Activated CD8-positive, alpha-beta T cell treated with anti-CD3 and anti-CD28 coated beads for 36 hours (primary cell): ENCODE measurements around the gene LAMTOR2. TPM values are rescaled to one million over a fixed set of nuclear protein-coding genes. Genes with fewer than 3 reads are reported as not detected.

Source experiments
- ATAC-seq: fragments of 200-7000 bp; cut with Tn5 transposase; one replicate; pipeline ENCODE4 v1.10.0; 2021; ENCODE audit warnings: mild to moderate bottlenecking, moderate library complexity
- CTCF ChIA-PET: fragments of 350-600 bp; sonication (Branson Sonifier 250); formaldehyde crosslinking; loops from one replicate; lab custom pipeline; 2021; ENCODE audit warnings: antibody characterized with exemption; lab: Charles Lee
- POLR2A ChIA-PET: fragments of 350-600 bp; sonication (Branson Sonifier 250); formaldehyde crosslinking; loops from one replicate; lab custom pipeline; 2021; ENCODE audit warnings: antibody characterized with exemption; lab: Charles Lee
- DNase-seq: peaks from one replicate; pipeline ENCODE4 v3.0.0-alpha.2; 2020
- H3K27ac Mint-ChIP-seq: one replicate; pipeline ENCODE4 v1.8.0; 2021; ENCODE audit warnings: mild to moderate bottlenecking, mixed read lengths
- H3K27me3 Mint-ChIP-seq: one replicate; pipeline ENCODE4 v1.8.0; 2021; ENCODE audit warnings: mixed read lengths
- H3K36me3 Mint-ChIP-seq: one replicate; pipeline ENCODE4 v1.8.0; 2021; ENCODE audit warnings: low read depth, mixed read lengths
- H3K4me1 Mint-ChIP-seq: one replicate; pipeline ENCODE4 v1.8.0; 2021; ENCODE audit warnings: low read depth, mixed read lengths
- H3K4me3 Mint-ChIP-seq: one replicate; pipeline ENCODE4 v1.8.0; 2021; ENCODE audit warnings: mild to moderate bottlenecking, moderate library complexity, mixed read lengths
- H3K9me3 Mint-ChIP-seq: one replicate; pipeline ENCODE4 v1.8.0; 2021; ENCODE audit warnings: mixed read lengths
- CTCF ChIP-seq: fragments of 200-600 bp; IDR thresholded peaks from one replicate; pipeline ENCODE4 v1.8.0; 2022; ENCODE audit warnings: antibody characterized with exemption, mild to moderate bottlenecking
- intact Hi-C: fragments of 100-400 bp; cut with micrococcal nuclease; formaldehyde crosslinking; loops from one replicate; pipeline ENCODE4 v1.10.0; 2022
- total RNA-seq, 2 experiments: library from RNA; stranded (reverse); gene quantifications; one replicate each; pipeline ENCODE4 v1.2.3, GENCODE V29; 2021

LAMTOR2 gene
- total RNA-seq, 2 experiments from 2014 or later: 48.9 to 49.4 TPM

DNA sequence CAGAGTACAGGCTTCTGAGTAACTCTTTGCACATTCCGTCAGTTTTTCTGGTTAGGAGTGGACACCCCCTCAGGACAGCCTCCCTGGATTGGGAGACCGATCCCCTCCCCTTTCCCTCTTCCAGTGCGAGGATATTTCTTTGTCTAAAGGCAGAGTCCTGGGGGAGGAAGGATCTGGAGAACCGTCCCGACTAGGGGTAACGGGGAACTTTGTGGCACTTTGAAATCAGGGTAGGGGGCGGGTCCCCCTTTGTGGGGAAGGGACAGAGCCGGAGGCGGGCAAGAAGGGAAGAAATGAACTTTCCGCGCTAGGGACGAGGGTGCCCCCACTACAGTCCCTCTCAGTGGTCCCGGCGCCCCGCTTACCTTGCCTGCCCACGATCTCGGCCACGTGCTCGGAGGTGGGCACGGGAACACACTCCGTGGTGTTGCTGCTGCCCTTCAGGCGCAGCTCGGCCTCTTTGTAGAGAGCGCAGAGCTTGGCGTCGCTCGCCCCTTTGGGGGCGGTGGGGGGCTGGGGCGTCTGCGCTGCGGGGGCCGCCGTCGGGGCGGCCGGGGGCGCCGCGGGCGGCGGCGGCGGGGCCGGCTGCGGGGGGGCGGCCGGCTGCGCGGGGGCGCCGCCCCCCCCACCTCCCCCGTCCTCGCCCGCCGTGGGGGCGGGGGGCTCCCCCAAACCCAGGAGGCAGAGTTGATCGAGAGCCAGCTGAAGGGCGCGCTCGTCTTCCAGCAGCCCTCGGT is 26.8 kb downstream of the LAMTOR2 start:
- ChIA-PET POLR2A (interaction anchor here (1.1 to 1.2 kb wide), 2 partner anchors 8 to 136 kb away, joined by 3 to 4 read pairs; no protein-coding TSS in a partner anchor), CTCF (interaction anchor here (1.1 to 22.5 kb wide), 2 partner anchors 15 to 51 kb away, joined by 6 to 772 read pairs; no protein-coding TSS in a partner anchor)
- Mint-ChIP-seq H3K4me1 (peaks cover 6% of the 10 kb centered on the region), H3K27me3 (peaks cover 25% of the 10 kb centered on the region), H3K9me3 (no peaks in the 10 kb centered on the region), H3K4me3 (peak overlapping the region; percentile 64), H3K27ac (no peak overlapping the region), H3K36me3 (no peaks in the 10 kb centered on the region)
- no peak for ATAC-seq
- intact Hi-C loops: no loop called here
- no peak for DNase-seq
- TF ChIP-seq CTCF: no peak

- intact Hi-C loops: no loop called here
- H3K36me3 Mint-ChIP-seq: no peaks in the 10 kb centered on the region
- no peak overlapping the region for H3K27ac Mint-ChIP-seq
- peak overlapping the region; percentile 64 for H3K4me3 Mint-ChIP-seq
- H3K4me1 Mint-ChIP-seq: peaks cover 6% of the 10 kb centered on the region
- ATAC-seq (peak; percentile 5), DNase-seq (no peak)
- no peak for TF ChIP-seq CTCF
- H3K27me3 Mint-ChIP-seq: peaks cover 28% of the 10 kb centered on the region
- H3K9me3 Mint-ChIP-seq: no peaks in the 10 kb centered on the region
- POLR2A ChIA-PET: interaction anchor here (1.1 to 1.5 kb wide), 3 partner anchors 8 to 136 kb away, joined by 3 to 5 read pairs (median 4); no protein-coding TSS in a partner anchor
- CTCF ChIA-PET: interaction anchor here (1.1 to 22.5 kb wide), 2 partner anchors 16 to 50 kb away, joined by 6 to 772 read pairs; no protein-coding TSS in a partner anchor
Measured at GRCh38 chr1:156081917-156082308, 27.3 kb downstream of the LAMTOR2 start.

DNA sequence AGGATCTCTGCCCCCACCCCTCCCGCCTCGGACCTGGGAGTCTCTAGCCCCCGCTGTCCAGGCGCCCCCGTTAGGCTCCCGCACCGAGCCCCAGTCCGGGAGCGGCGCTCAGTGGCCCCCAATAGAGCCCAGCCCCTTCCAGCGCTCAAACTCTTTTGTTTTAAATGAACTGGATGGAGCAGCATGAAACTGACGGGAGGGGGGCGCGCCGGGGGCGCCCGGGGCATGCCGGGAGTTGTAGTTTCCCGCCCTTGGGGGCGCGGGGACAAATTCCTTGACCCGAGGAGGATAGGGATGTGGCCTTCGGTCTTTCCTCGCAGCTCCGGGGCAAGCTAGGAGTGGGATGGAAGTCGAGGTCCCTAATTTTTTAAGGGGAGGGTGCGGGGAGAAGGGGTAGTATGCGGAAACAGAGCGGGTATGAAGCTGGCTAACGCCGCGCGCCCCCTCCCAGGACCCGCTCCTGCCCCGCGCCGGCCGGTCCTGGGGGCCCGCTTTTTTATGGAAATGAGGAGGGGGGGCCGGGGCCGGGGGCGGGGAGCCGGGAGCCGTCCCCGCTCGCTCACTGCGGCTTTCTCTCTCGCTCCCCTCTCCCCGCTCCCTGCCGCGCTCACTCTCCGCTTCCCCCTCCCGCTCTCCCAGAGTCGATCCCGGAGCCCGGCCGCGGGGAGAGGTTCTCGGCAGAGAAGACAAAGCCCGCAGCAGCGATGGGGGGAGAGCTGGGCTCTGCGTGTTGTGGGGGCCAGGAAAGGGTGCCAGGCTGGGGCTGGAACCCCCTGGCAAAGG is 27.9 kb downstream of the LAMTOR2 start, which contains the start of gene MEX3A:
Gene MEX3A (minus strand): TSS at position 157 of the 783 bp plus-strand sequence. CDS start 467 bp downstream, outside the sequence.
- Mint-ChIP-seq H3K4me1 (peaks cover 6% of the 10 kb centered on the region), H3K4me3 (peak within 1 kb of the TSS; percentile 70), H3K27ac (no peak within 1 kb of the TSS), H3K36me3 (no peaks in the 10 kb centered on the region), H3K9me3 (no peaks in the 10 kb centered on the region), H3K27me3 (peaks cover 30% of the 10 kb centered on the region)
- POLR2A ChIA-PET: interaction anchor here (1.1 to 1.5 kb wide), 4 partner anchors 9 to 163 kb away, joined by 3 to 5 read pairs (median 4); no protein-coding TSS in a partner anchor
- CTCF ChIA-PET: interaction anchor here (1.0 to 22.5 kb wide), 4 partner anchors 14 to 49 kb away, joined by 3 to 772 read pairs (median 6); no protein-coding TSS in a partner anchor
- peak; percentile 90 for ATAC-seq
- intact Hi-C loops: no loop called here
- peak; percentile 71 for DNase-seq
- TF ChIP-seq CTCF: no peak

- ATAC-seq (no peak), DNase-seq (no peak)
- Mint-ChIP-seq H3K4me1 (peaks cover 6% of the 10 kb centered on the region), H3K4me3 (peak overlapping the region; percentile 61), H3K9me3 (no peaks in the 10 kb centered on the region), H3K27me3 (peaks cover 30% of the 10 kb centered on the region), H3K36me3 (no peaks in the 10 kb centered on the region), H3K27ac (no peak overlapping the region)
- ChIA-PET POLR2A (no interaction called here), CTCF (interaction anchor here (1.2 to 22.5 kb wide), 3 partner anchors 12 to 48 kb away, joined by 6 to 772 read pairs (median 7); no protein-coding TSS in a partner anchor)
- intact Hi-C loops: no loop called here
- no peak for TF ChIP-seq CTCF
Measured at GRCh38 chr1:156083800-156084790, 29.5 kb downstream of the LAMTOR2 start.
